Hepatocyte (in vitro differentiated cells): ENCODE results near the gene OSBP2.

Experiments
- EZH2 ChIP-seq: fragments of 200-600 bp; sonication (generic); IDR thresholded peaks from 2 replicates; pipeline ENCODE4 v1.6.1; 2016; ENCODE audit warnings: antibody characterized with exemption, mild to moderate bottlenecking, borderline replicate concordance
- EZH2phosphoT487 ChIP-seq: fragments of 200-600 bp; sonication (generic); IDR thresholded peaks from one replicate; pipeline ENCODE4 v1.6.1; 2018; ENCODE audit warnings: antibody characterized with exemption, mild to moderate bottlenecking, low read depth, moderate library complexity; ENCODE audit not compliant: unreplicated experiment, severe bottlenecking
- TF ChIP-seq, protein P1 (sequence below): fragments of 200-600 bp; sonication (generic); IDR thresholded peaks from 2 replicates; pipeline ENCODE4 v1.5.1; 2016; ENCODE audit warnings: antibody characterized with exemption, mild to moderate bottlenecking; ENCODE audit not compliant: poor library complexity

DNA sequence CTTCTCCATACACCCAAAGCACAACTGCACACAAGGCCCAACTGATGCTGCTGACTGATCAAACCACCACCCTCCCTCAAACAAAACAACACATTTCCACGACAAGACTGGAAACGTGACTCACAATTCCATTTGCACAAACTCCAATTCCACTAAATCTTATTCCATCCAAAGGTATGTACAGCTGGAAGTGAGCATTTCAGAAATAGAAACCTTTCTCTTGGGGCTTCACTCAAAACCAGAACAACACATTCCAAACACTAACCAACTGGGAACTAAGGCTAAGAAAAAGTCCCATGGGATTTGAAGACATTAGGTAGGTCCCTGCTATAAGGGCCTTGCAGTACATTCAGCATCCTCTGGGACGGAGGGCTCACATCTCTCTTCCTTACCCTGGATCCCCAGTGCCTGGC, 254.3 kb downstream of the OSBP2 start:
- TF ChIP-seq EZH2, result no peak
- TF ChIP-seq, protein P1, sequence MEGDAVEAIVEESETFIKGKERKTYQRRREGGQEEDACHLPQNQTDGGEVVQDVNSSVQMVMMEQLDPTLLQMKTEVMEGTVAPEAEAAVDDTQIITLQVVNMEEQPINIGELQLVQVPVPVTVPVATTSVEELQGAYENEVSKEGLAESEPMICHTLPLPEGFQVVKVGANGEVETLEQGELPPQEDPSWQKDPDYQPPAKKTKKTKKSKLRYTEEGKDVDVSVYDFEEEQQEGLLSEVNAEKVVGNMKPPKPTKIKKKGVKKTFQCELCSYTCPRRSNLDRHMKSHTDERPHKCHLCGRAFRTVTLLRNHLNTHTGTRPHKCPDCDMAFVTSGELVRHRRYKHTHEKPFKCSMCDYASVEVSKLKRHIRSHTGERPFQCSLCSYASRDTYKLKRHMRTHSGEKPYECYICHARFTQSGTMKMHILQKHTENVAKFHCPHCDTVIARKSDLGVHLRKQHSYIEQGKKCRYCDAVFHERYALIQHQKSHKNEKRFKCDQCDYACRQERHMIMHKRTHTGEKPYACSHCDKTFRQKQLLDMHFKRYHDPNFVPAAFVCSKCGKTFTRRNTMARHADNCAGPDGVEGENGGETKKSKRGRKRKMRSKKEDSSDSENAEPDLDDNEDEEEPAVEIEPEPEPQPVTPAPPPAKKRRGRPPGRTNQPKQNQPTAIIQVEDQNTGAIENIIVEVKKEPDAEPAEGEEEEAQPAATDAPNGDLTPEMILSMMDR, result no peak
- no peak for TF ChIP-seq EZH2phosphoT487
